ENCODE measurements around the gene EDARADD.

The EDARADD gene

DNA sequence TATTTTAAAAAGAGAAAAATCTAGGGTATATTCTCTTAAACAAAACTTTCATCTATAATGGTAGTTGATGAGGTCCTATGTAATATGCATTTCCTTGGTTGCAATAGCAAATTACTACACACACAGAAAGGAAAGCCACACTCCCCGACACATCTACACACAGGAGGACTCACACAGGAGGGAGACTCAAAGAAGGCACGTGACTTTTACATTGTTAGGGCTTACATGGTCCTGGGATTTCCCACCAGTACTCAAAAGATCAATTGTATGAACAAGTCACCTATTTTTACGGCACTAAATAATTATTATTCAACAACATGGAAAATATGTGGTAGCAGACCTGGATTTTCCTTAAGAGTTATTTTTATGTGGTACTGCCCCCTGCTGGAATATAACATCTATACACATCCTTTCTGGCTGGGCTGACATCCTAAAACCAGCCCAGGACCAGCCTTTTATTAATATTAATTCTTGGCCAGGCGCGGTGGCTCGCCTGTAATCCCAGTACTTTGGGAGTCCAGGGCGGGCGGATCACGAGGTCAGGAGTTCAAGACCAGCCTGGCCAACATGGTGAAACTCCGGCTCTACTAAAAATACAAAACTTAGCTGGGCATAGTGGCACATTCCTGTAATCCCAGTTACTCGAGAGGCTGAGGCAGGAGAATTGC is 95.8 kb downstream of the EDARADD start:
- no peaks in the 10 kb centered on the region for H3K27me3 ChIP-seq (ENCODE audit: control insufficient read depth in 3 of 3, insufficient read depth in 3 of 3, low read depth in 1 of 3, low read length in 3 of 3)
- DNase-seq (ENCODE audit: low spot score) = peak; percentile 51

DNA sequence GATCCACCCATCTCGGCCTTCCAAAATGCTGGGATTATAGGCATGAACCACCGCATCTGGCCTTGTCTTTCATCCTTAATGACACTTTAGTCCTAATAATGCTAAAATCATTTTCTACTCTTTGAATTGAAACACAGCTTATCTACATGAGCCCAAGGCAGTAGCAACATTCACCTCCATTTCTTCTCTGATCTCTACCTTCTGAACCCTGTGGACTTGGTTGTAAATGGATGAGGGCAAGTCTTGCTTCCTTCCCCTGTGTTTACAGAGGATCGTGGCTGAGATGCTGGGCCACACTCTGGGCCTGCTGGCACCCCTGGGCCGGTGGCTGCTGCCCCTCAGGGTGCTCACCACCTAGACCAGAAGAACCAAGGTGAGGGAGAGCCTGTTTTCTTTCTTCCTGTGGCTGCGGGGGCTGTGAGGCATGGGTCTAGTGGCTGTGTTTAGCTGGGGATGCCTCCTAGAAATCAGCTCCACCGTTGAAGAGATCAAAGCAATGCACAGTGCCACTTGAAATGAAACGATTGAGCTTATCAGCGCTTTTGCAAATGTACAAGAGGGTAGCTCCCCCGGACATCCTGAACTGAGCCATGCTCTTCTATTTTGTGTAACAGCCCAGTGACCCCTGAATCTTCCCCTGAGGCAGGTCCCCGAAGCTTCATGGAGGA is 97.5 kb downstream of the EDARADD start:
- H3K4me1 ChIP-seq (ENCODE audit: control insufficient read depth in 2 of 2, insufficient read depth in 1 of 2, low read depth in 1 of 2, low read length in 2 of 2) = peaks cover 0 to 9% of the 10 kb centered on the region in 2 donors
- H3K9ac ChIP-seq (ENCODE audit: low read depth, low read length, poor library complexity) = no peak overlapping the region
- no peak overlapping the region for H3K4ac ChIP-seq (ENCODE audit: low read length)
- no peak overlapping the region for H2AFZ ChIP-seq (ENCODE audit: low read length)
- no peak overlapping the region for H3K23ac ChIP-seq (ENCODE audit: low read depth, low read length, poor library complexity)
- no peak overlapping the region for H3K4me3 ChIP-seq (ENCODE audit: low read length in 2 of 2)
- no peaks in the 10 kb centered on the region for H3K9me3 ChIP-seq (replicated peaks in 1 of 2; ENCODE audit: control insufficient read depth in 2 of 2, insufficient read depth in 1 of 2, low read depth in 1 of 2, low read length in 2 of 2)
- peak overlapping the region; percentile 8 for H2AK5ac ChIP-seq (ENCODE audit: low read depth, low read length)
- no peak overlapping the region for H4K91ac ChIP-seq (ENCODE audit: low read depth, low read length, poor library complexity)
- no peak overlapping the region for H2BK120ac ChIP-seq (ENCODE audit: low read depth, low read length)
- H2BK15ac ChIP-seq (ENCODE audit: low read length) = peak overlapping the region; percentile 10
- H2BK5ac ChIP-seq (ENCODE audit: low read length) = no peak overlapping the region
- H3K27me3 ChIP-seq (ENCODE audit: control insufficient read depth in 3 of 3, insufficient read depth in 3 of 3, low read depth in 1 of 3, low read length in 3 of 3) = no peaks in the 10 kb centered on the region
- H3K14ac ChIP-seq (ENCODE audit: low read length) = peak overlapping the region; percentile 25
- WGBS, 2 donors (ENCODE audit: extremely low coverage in 2 of 2, insufficient read length in 2 of 2, insufficient replicate concordance in 1 of 2) = no CpG with 5 or more reads among the region's 10 CpGs
- H3K27ac ChIP-seq (replicated peaks; ENCODE audit: low read length) = no peak overlapping the region
- no peak overlapping the region for H4K8ac ChIP-seq (ENCODE audit: low read depth, low read length)
- no peaks in the 10 kb centered on the region for H3K36me3 ChIP-seq (replicated peaks in 1 of 2; ENCODE audit: control insufficient read depth in 2 of 2, insufficient read depth in 2 of 2, low read length in 2 of 2)
- no peak overlapping the region for H3K18ac ChIP-seq (ENCODE audit: low read length)
- no peak overlapping the region for H3K4me2 ChIP-seq (ENCODE audit: insufficient read depth, low read length, poor library complexity, severe bottlenecking)
- H2BK12ac ChIP-seq (ENCODE audit: low read length) = no peak overlapping the region
- no peak for DNase-seq (ENCODE audit: low spot score)
- H3K79me1 ChIP-seq (ENCODE audit: low read depth, low read length) = no peaks in the 10 kb centered on the region

More for the DNA sequence above, 95.8 kb downstream of the EDARADD start:
- Histone ChIP-seq H3K4me3 (ENCODE audit: low read length in 2 of 2) (no peak overlapping the region), H2BK5ac (ENCODE audit: low read length) (no peak overlapping the region), H2BK12ac (ENCODE audit: low read length) (no peak overlapping the region), H3K9me3 (replicated peaks in 1 of 2; ENCODE audit: control insufficient read depth in 2 of 2, insufficient read depth in 1 of 2, low read depth in 1 of 2, low read length in 2 of 2) (no peaks in the 10 kb centered on the region), H3K4me2 (ENCODE audit: insufficient read depth, low read length, poor library complexity, severe bottlenecking) (no peak overlapping the region), H3K9ac (ENCODE audit: low read depth, low read length, poor library complexity) (no peak overlapping the region), H3K36me3 (replicated peaks in 1 of 2; ENCODE audit: control insufficient read depth in 2 of 2, insufficient read depth in 2 of 2, low read length in 2 of 2) (no peaks in the 10 kb centered on the region), H3K4me1 (ENCODE audit: control insufficient read depth in 2 of 2, insufficient read depth in 1 of 2, low read depth in 1 of 2, low read length in 2 of 2) (peaks cover 0 to 6% of the 10 kb centered on the region in 2 donors), H2AK5ac (ENCODE audit: low read depth, low read length) (no peak overlapping the region), H4K8ac (ENCODE audit: low read depth, low read length) (no peak overlapping the region), H2BK120ac (ENCODE audit: low read depth, low read length) (no peak overlapping the region), H3K18ac (ENCODE audit: low read length) (no peak overlapping the region), H3K27ac (replicated peaks; ENCODE audit: low read length) (no peak overlapping the region), H3K23ac (ENCODE audit: low read depth, low read length, poor library complexity) (no peak overlapping the region), H3K4ac (ENCODE audit: low read length) (no peak overlapping the region), H3K14ac (ENCODE audit: low read length) (no peak overlapping the region), H2AFZ (ENCODE audit: low read length) (no peak overlapping the region), H3K79me1 (ENCODE audit: low read depth, low read length) (no peaks in the 10 kb centered on the region), H4K91ac (ENCODE audit: low read depth, low read length, poor library complexity) (no peak overlapping the region), H2BK15ac (ENCODE audit: low read length) (no peak overlapping the region)
- no CpG with 5 or more reads among the region's 11 CpGs for WGBS, 2 donors (ENCODE audit: extremely low coverage in 2 of 2, insufficient read length in 2 of 2, insufficient replicate concordance in 1 of 2)

DNA sequence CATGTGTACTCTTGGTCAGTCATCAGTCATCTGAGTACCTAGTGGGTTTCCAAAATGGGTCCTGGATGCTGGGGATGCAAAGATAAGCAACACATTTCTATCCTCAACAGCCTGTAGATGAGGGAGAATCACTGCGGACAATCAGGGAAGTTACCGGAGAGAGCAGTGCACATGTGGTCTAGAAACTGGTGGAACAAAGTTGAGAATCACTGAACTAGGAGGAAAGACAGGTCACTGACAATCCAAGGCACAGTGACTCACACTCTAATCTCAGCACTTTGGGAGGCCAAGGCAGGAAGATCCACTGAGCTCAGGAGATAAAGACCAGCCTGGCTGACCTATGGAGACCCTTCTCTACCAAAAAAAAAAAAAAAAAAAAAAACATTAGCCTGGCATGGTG is 98.3 kb downstream of the EDARADD start:
- peaks cover 0 to 6% of the 10 kb centered on the region in 2 donors for H3K4me1 ChIP-seq (ENCODE audit: control insufficient read depth in 2 of 2, insufficient read depth in 1 of 2, low read depth in 1 of 2, low read length in 2 of 2)
- H3K18ac ChIP-seq (ENCODE audit: low read length) = no peak overlapping the region

GRCh38 chr1:236494082-236494481 is 100.0 kb downstream of the EDARADD start:
- Histone ChIP-seq H3K79me1 (ENCODE audit: low read depth, low read length) (no peaks in the 10 kb centered on the region), H3K9ac (ENCODE audit: low read depth, low read length, poor library complexity) (no peak overlapping the region), H4K8ac (ENCODE audit: low read depth, low read length) (no peak overlapping the region), H3K36me3 (replicated peaks in 1 of 2; ENCODE audit: control insufficient read depth in 2 of 2, insufficient read depth in 2 of 2, low read length in 2 of 2) (no peaks in the 10 kb centered on the region), H3K4me1 (ENCODE audit: control insufficient read depth in 2 of 2, insufficient read depth in 1 of 2, low read depth in 1 of 2, low read length in 2 of 2) (peaks cover 0 to 6% of the 10 kb centered on the region in 2 donors), H3K14ac (ENCODE audit: low read length) (peak overlapping the region; percentile 33), H2BK120ac (ENCODE audit: low read depth, low read length) (no peak overlapping the region), H3K9me3 (replicated peaks in 1 of 2; ENCODE audit: control insufficient read depth in 2 of 2, insufficient read depth in 1 of 2, low read depth in 1 of 2, low read length in 2 of 2) (no peaks in the 10 kb centered on the region), H2BK12ac (ENCODE audit: low read length) (no peak overlapping the region), H2AK5ac (ENCODE audit: low read depth, low read length) (no peak overlapping the region), H3K18ac (ENCODE audit: low read length) (no peak overlapping the region), H2BK15ac (ENCODE audit: low read length) (peak overlapping the region; percentile 66), H3K27ac (replicated peaks; ENCODE audit: low read length) (no peak overlapping the region), H3K4ac (ENCODE audit: low read length) (no peak overlapping the region), H3K27me3 (ENCODE audit: control insufficient read depth in 3 of 3, insufficient read depth in 3 of 3, low read depth in 1 of 3, low read length in 3 of 3) (no peaks in the 10 kb centered on the region), H4K91ac (ENCODE audit: low read depth, low read length, poor library complexity) (no peak overlapping the region), H2AFZ (ENCODE audit: low read length) (no peak overlapping the region), H3K23ac (ENCODE audit: low read depth, low read length, poor library complexity) (peak overlapping the region; percentile 30), H3K4me2 (ENCODE audit: insufficient read depth, low read length, poor library complexity, severe bottlenecking) (no peak overlapping the region), H3K4me3 (ENCODE audit: low read length in 2 of 2) (no peak overlapping the region), H2BK5ac (ENCODE audit: low read length) (no peak overlapping the region)
- no peak for DNase-seq (ENCODE audit: low spot score)
- WGBS, 2 donors (ENCODE audit: extremely low coverage in 2 of 2, insufficient read length in 2 of 2, insufficient replicate concordance in 1 of 2) = no CpG with 5 or more reads among the region's 11 CpGs

More for the DNA sequence above, 98.3 kb downstream of the EDARADD start:
- H4K91ac ChIP-seq (ENCODE audit: low read depth, low read length, poor library complexity) = no peak overlapping the region
- no CpG with 5 or more reads among the region's 2 CpGs for WGBS, 2 donors (ENCODE audit: extremely low coverage in 2 of 2, insufficient read length in 2 of 2, insufficient replicate concordance in 1 of 2)
- no peak overlapping the region for H3K14ac ChIP-seq (ENCODE audit: low read length)
- DNase-seq (ENCODE audit: low spot score) = no peak
- H3K27me3 ChIP-seq (ENCODE audit: control insufficient read depth in 3 of 3, insufficient read depth in 3 of 3, low read depth in 1 of 3, low read length in 3 of 3) = no peaks in the 10 kb centered on the region
- H3K4me3 ChIP-seq (ENCODE audit: low read length in 2 of 2) = no peak overlapping the region
- no peak overlapping the region for H2BK5ac ChIP-seq (ENCODE audit: low read length)
- no peaks in the 10 kb centered on the region for H3K79me1 ChIP-seq (ENCODE audit: low read depth, low read length)
- no peak overlapping the region for H2AFZ ChIP-seq (ENCODE audit: low read length)
- H2BK120ac ChIP-seq (ENCODE audit: low read depth, low read length) = no peak overlapping the region
- no peaks in the 10 kb centered on the region for H3K36me3 ChIP-seq (replicated peaks in 1 of 2; ENCODE audit: control insufficient read depth in 2 of 2, insufficient read depth in 2 of 2, low read length in 2 of 2)
- no peak overlapping the region for H2BK12ac ChIP-seq (ENCODE audit: low read length)
- H2AK5ac ChIP-seq (ENCODE audit: low read depth, low read length) = no peak overlapping the region
- no peak overlapping the region for H3K4me2 ChIP-seq (ENCODE audit: insufficient read depth, low read length, poor library complexity, severe bottlenecking)
- H3K23ac ChIP-seq (ENCODE audit: low read depth, low read length, poor library complexity) = no peak overlapping the region
- no peak overlapping the region for H3K9ac ChIP-seq (ENCODE audit: low read depth, low read length, poor library complexity)
- no peaks in the 10 kb centered on the region for H3K9me3 ChIP-seq (replicated peaks in 1 of 2; ENCODE audit: control insufficient read depth in 2 of 2, insufficient read depth in 1 of 2, low read depth in 1 of 2, low read length in 2 of 2)
- no peak overlapping the region for H3K27ac ChIP-seq (replicated peaks; ENCODE audit: low read length)
- H4K8ac ChIP-seq (ENCODE audit: low read depth, low read length) = no peak overlapping the region
- H2BK15ac ChIP-seq (ENCODE audit: low read length) = no peak overlapping the region
- H3K4ac ChIP-seq (ENCODE audit: low read length) = no peak overlapping the region

Measured in neuronal stem cell (in vitro differentiated cells).